ENCODE data around the gene UBB.

- no peak for TF ChIP-seq CTCF (IDR thresholded peaks at IDR 0.05; ENCODE audit: low read depth, low read length)
- TF ChIP-seq MYC (IDR thresholded peaks at IDR 0.05; ENCODE audit: low read depth, low read length): no peak
- TF ChIP-seq POLR2A (IDR thresholded peaks at IDR 0.05; ENCODE audit: extremely low read depth, insufficient read length): no peak
- TF ChIP-seq MAX (IDR thresholded peaks at IDR 0.05; ENCODE audit: low read depth, low read length): 0 out of 2 replicates have a peak, but pooled peaks have one; percentile 12
Observed at GRCh38 chr17:16419929-16420271, 39.0 kb downstream of the UBB start.
